ENCODE data around the gene FKRP. TPM values are rescaled to one million over a fixed set of nuclear protein-coding genes. Genes with fewer than 3 reads are reported as not detected.

Gene FKRP
- total RNA-seq, 1 donor from 2014 or later = 22.7 TPM

- Mint-ChIP-seq H3K4me1 (ENCODE audit: unreplicated experiment) (peaks cover 5% of the 10 kb centered on the region), H3K27me3 (ENCODE audit: unreplicated experiment) (peaks cover 12% of the 10 kb centered on the region), H3K9me3 (ENCODE audit: unreplicated experiment) (no peaks in the 10 kb centered on the region), H3K36me3 (ENCODE audit: low read depth, unreplicated experiment) (peaks cover 42% of the 10 kb centered on the region), H3K4me3 (ENCODE audit: unreplicated experiment) (no peak overlapping the region), H3K27ac (ENCODE audit: unreplicated experiment) (no peak overlapping the region)
- no peak for TF ChIP-seq CTCF (IDR thresholded peaks at IDR 0.05; ENCODE audit: unreplicated experiment)
- DNase-seq (ENCODE audit: low spot score) = no peak
Measured at GRCh38 chr19:46733690-46734292, 12.1 kb upstream of the FKRP start.

GRCh38 chr19:46736531-46737297 lies 9.1 kb upstream of the FKRP start:
- H3K36me3 Mint-ChIP-seq (ENCODE audit: low read depth, unreplicated experiment) = peaks cover 31% of the 10 kb centered on the region

GRCh38 chr19:46737298-46737654 lies 8.6 kb upstream of the FKRP start:
- H3K27ac Mint-ChIP-seq (ENCODE audit: unreplicated experiment) = no peak overlapping the region
- no peak overlapping the region for H3K4me3 Mint-ChIP-seq (ENCODE audit: unreplicated experiment)

More at GRCh38 chr19:46736531-46737297, 9.1 kb upstream of the FKRP start:
- TF ChIP-seq CTCF (IDR thresholded peaks at IDR 0.05; ENCODE audit: unreplicated experiment) = no peak
- Mint-ChIP-seq H3K27ac (ENCODE audit: unreplicated experiment) (no peak overlapping the region), H3K27me3 (ENCODE audit: unreplicated experiment) (peaks cover 8% of the 10 kb centered on the region), H3K4me1 (ENCODE audit: unreplicated experiment) (peaks cover 1% of the 10 kb centered on the region), H3K4me3 (ENCODE audit: unreplicated experiment) (no peak overlapping the region), H3K9me3 (ENCODE audit: unreplicated experiment) (no peaks in the 10 kb centered on the region)
- no peak for DNase-seq (ENCODE audit: low spot score)

GRCh38 chr19:46737761-46738171 lies 8.1 kb upstream of the FKRP start:
- H3K4me3 Mint-ChIP-seq (ENCODE audit: unreplicated experiment) = peak overlapping the region; percentile 53
- DNase-seq (ENCODE audit: low spot score) = no peak
- H3K9me3 Mint-ChIP-seq (ENCODE audit: unreplicated experiment) = no peaks in the 10 kb centered on the region
- no peak for TF ChIP-seq CTCF (IDR thresholded peaks at IDR 0.05; ENCODE audit: unreplicated experiment)
- peaks cover 4% of the 10 kb centered on the region for H3K27me3 Mint-ChIP-seq (ENCODE audit: unreplicated experiment)
- H3K4me1 Mint-ChIP-seq (ENCODE audit: unreplicated experiment) = peaks cover 8% of the 10 kb centered on the region
- peak overlapping the region; percentile 52 for H3K27ac Mint-ChIP-seq (ENCODE audit: unreplicated experiment)
- H3K36me3 Mint-ChIP-seq (ENCODE audit: low read depth, unreplicated experiment) = peaks cover 25% of the 10 kb centered on the region

More at GRCh38 chr19:46737298-46737654, 8.6 kb upstream of the FKRP start:
- peaks cover 25% of the 10 kb centered on the region for H3K36me3 Mint-ChIP-seq (ENCODE audit: low read depth, unreplicated experiment)
- no peak for DNase-seq (ENCODE audit: low spot score)
- peaks cover 7% of the 10 kb centered on the region for H3K4me1 Mint-ChIP-seq (ENCODE audit: unreplicated experiment)
- peaks cover 2% of the 10 kb centered on the region for H3K27me3 Mint-ChIP-seq (ENCODE audit: unreplicated experiment)
- H3K9me3 Mint-ChIP-seq (ENCODE audit: unreplicated experiment) = no peaks in the 10 kb centered on the region
- TF ChIP-seq CTCF (IDR thresholded peaks at IDR 0.05; ENCODE audit: unreplicated experiment) = no peak

GRCh38 chr19:46739290-46739771 lies 6.5 kb upstream of the FKRP start:
- Mint-ChIP-seq H3K27me3 (ENCODE audit: unreplicated experiment) (peaks cover 8% of the 10 kb centered on the region), H3K27ac (ENCODE audit: unreplicated experiment) (no peak overlapping the region), H3K4me3 (ENCODE audit: unreplicated experiment) (peak overlapping the region; percentile 6), H3K4me1 (ENCODE audit: unreplicated experiment) (peaks cover 18% of the 10 kb centered on the region), H3K36me3 (ENCODE audit: low read depth, unreplicated experiment) (peaks cover 15% of the 10 kb centered on the region), H3K9me3 (ENCODE audit: unreplicated experiment) (no peaks in the 10 kb centered on the region)
- no peak for DNase-seq (ENCODE audit: low spot score)
- TF ChIP-seq CTCF (IDR thresholded peaks at IDR 0.05; ENCODE audit: unreplicated experiment) = no peak

All from endothelial cell (in vitro differentiated cells).